CD4-positive, alpha-beta T cell (primary cell): ENCODE measurements around the gene CDK14. TPM values are rescaled to one million over a fixed set of nuclear protein-coding genes. Genes with fewer than 3 reads are reported as not detected.

Source experiments
- ATAC-seq: fragments of 200-7000 bp; cut with Tn5 transposase; one replicate; pipeline ENCODE4 v1.10.0; 2022; ENCODE audit warnings: mild to moderate bottlenecking; ENCODE audit not compliant: poor library complexity
- CTCF ChIA-PET: fragments of 350-600 bp; sonication (Branson Sonifier 250); formaldehyde crosslinking; loops from one replicate; lab custom pipeline; 2021; ENCODE audit warnings: antibody characterized with exemption, inconsistent platforms; lab: Charles Lee
- POLR2A ChIA-PET: fragments of 350-600 bp; sonication (Branson Sonifier 250); formaldehyde crosslinking; loops from one replicate; lab custom pipeline; 2021; ENCODE audit warnings: antibody characterized with exemption, inconsistent platforms; lab: Charles Lee
- DNase-seq, 14 experiments: peaks; one replicate each; pipeline ENCODE4 v3.0.0-alpha.2; 2013 to 2020; ENCODE audit warnings: mixed read lengths in 2 of 14
- H3K27ac ChIP-seq, 2 donors: one replicate each; pipeline versions ENCODE4 v1.5.1 to v1.7.0; 2013; ENCODE audit warnings: low read length in 2 of 2, low read depth in 1 of 2, mild to moderate bottlenecking in 1 of 2
- H3K27me3 ChIP-seq, 2 experiments: 1 replicate in 1 of 2; 2 replicates in 1 of 2; pipeline versions ENCODE4 v1.6.1 to v1.7.0; 2013; ENCODE audit warnings: low read length in 2 of 2, control low read depth in 1 of 2, mild to moderate bottlenecking in 1 of 2, moderate library complexity in 1 of 2; ENCODE audit not compliant: insufficient read depth in 2 of 2, control insufficient read depth in 1 of 2
- H3K36me3 ChIP-seq: one replicate; pipeline ENCODE4 v1.6.1; 2013; ENCODE audit warnings: low read length, control low read depth; ENCODE audit not compliant: insufficient read depth
- H3K4me1 ChIP-seq: one replicate; pipeline ENCODE4 v1.6.1; 2013; ENCODE audit warnings: low read length, control low read depth; ENCODE audit not compliant: insufficient read depth
- H3K4me3 ChIP-seq: one replicate; pipeline ENCODE4 v1.5.1; 2013; ENCODE audit warnings: mild to moderate bottlenecking, low read length, moderate library complexity
- H3K9me3 ChIP-seq, 2 experiments: 1 replicate in 1 of 2; 2 replicates in 1 of 2; pipeline versions ENCODE4 v1.6.1 to v1.7.0; 2013; ENCODE audit warnings: low read length in 2 of 2, mild to moderate bottlenecking in 2 of 2, control low read depth in 1 of 2, moderate library complexity in 1 of 2; ENCODE audit not compliant: control insufficient read depth in 1 of 2, insufficient read depth in 1 of 2
- H3K27ac Mint-ChIP-seq: one replicate; pipeline ENCODE4 v1.8.0; 2020; ENCODE audit warnings: mixed read lengths
- H3K27me3 Mint-ChIP-seq: one replicate; pipeline ENCODE4 v1.8.0; 2021; ENCODE audit warnings: mixed read lengths
- H3K36me3 Mint-ChIP-seq: one replicate; pipeline ENCODE4 v1.8.0; 2021; ENCODE audit warnings: low read depth, mixed read lengths
- H3K4me1 Mint-ChIP-seq: one replicate; pipeline ENCODE4 v1.8.0; 2021; ENCODE audit warnings: low read depth, mixed read lengths
- H3K4me3 Mint-ChIP-seq: one replicate; pipeline ENCODE4 v1.8.0; 2020; ENCODE audit warnings: mild to moderate bottlenecking, mixed read lengths
- H3K9me3 Mint-ChIP-seq: one replicate; pipeline ENCODE4 v1.8.0; 2020; ENCODE audit warnings: mixed read lengths
- CTCF ChIP-seq: fragments of 200-600 bp; IDR thresholded peaks from one replicate; pipeline ENCODE4 v1.8.0; 2022; ENCODE audit warnings: antibody characterized with exemption, mild to moderate bottlenecking
- intact Hi-C, 2 experiments: fragments of 100-400 bp; cut with DNase I in 1 of 2; cut with micrococcal nuclease in 1 of 2; formaldehyde crosslinking; loops; one replicate each; pipeline versions ENCODE4 v1.15.1 to v1.9.0; 2023 to 2025; cut with DNase I, micrococcal nuclease
- total RNA-seq, 174 experiments: library from RNA in 2 of 174; stranded (reverse) in 2 of 174; gene quantifications; one replicate each; pipeline ENCODE4 v1.2.3 and lab custom pipeline; 2021 to 2026

The CDK14 gene
- total RNA-seq, 2 experiments from 2014 or later, result 0.45 to 0.47 TPM

DNA sequence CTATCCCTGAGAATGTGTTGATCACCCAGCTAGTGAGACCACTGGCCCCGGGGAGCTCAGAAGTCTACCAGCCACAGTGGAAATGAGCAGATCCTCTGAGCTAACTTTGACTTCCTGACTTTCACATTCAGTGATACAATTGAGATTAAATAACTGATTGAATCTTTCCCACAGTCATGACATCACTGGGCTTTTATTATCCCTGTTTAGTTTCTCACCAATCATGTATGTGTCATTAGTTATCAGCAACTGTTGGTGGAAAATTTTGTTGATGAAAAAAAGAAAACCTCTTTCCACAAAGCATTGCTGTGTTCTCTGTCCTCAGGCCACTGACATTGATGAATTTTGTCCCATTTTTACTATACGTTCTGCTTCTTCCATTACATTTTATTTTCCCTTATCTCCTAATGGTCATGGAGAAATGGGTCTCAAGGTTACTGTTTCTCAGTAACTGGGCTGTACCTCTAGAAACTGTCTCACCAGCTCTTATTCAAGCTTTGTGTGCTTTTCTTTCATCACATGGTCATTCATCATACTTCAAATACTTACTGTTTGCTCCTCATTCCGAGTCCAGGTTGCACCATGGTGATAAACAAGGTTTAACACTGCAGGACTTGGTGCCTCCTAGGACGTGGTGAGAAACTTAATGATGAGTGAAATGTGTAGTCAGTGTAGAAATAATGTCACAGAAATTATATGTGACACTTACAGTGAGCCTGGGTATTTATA is 304.7 kb downstream of the CDK14 start:
- no peaks in the 10 kb centered on the region for H3K36me3 Mint-ChIP-seq
- no peak for TF ChIP-seq CTCF
- intact Hi-C loops, result no loop called here
- H3K36me3 ChIP-seq, result no peaks in the 10 kb centered on the region
- H3K4me1 Mint-ChIP-seq, result no peaks in the 10 kb centered on the region
- ATAC-seq (no peak), DNase-seq (no peak)
- CTCF ChIA-PET, result no interaction called here
- H3K9me3 Mint-ChIP-seq, result no peaks in the 10 kb centered on the region
- no peaks in the 10 kb centered on the region for H3K9me3 ChIP-seq
- POLR2A ChIA-PET, result no interaction called here
- H3K27me3 ChIP-seq, result no peaks in the 10 kb centered on the region
- H3K27me3 Mint-ChIP-seq, result no peaks in the 10 kb centered on the region
- H3K4me3 ChIP-seq, result no peak overlapping the region
- H3K27ac Mint-ChIP-seq, result no peak overlapping the region
- no peaks in the 10 kb centered on the region for H3K4me1 ChIP-seq
- H3K27ac ChIP-seq, result no peak overlapping the region
- H3K4me3 Mint-ChIP-seq, result no peak overlapping the region

DNA sequence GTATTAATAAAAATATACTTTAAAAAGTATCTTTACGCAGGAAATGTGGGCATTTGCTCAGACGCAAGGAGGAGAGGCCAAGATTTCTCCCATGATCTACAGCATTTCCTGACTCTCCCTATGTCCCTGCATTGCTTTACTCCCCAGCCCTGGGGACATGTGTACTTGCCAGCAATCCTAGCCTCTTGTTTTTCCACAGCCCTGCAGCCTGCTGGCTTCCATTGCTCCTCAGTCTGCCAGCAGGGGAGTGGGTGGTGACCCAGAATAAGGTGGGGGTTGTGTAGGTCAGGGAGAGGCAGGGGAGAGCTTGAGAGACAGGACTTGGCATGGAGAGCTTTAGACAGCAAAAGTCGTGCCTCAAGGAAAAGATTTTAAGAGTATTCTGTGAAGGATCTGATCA is 307.7 kb downstream of the CDK14 start:
- intact Hi-C loops, result no loop called here
- no peak for TF ChIP-seq CTCF

GRCh38 chr7:90910136-90910535 is 314.0 kb downstream of the CDK14 start:
- ChIA-PET CTCF (no interaction called here), POLR2A (no interaction called here)
- Mint-ChIP-seq H3K36me3 (no peaks in the 10 kb centered on the region), H3K4me1 (no peaks in the 10 kb centered on the region), H3K9me3 (no peaks in the 10 kb centered on the region), H3K27ac (no peak overlapping the region), H3K27me3 (no peaks in the 10 kb centered on the region), H3K4me3 (no peak overlapping the region)
- no peak overlapping the region for H3K4me3 ChIP-seq
- no peaks in the 10 kb centered on the region for H3K27me3 ChIP-seq
- H3K9me3 ChIP-seq, result no peaks in the 10 kb centered on the region
- intact Hi-C loops, result no loop called here
- no peaks in the 10 kb centered on the region for H3K36me3 ChIP-seq
- no peak for TF ChIP-seq CTCF
- DNase-seq (no peak), ATAC-seq (no peak)
- no peak overlapping the region for H3K27ac ChIP-seq
- H3K4me1 ChIP-seq, result no peaks in the 10 kb centered on the region

More for the DNA sequence above, 307.7 kb downstream of the CDK14 start:
- H3K9me3 Mint-ChIP-seq, result no peaks in the 10 kb centered on the region
- H3K27me3 Mint-ChIP-seq, result no peaks in the 10 kb centered on the region
- Histone ChIP-seq H3K36me3 (no peaks in the 10 kb centered on the region), H3K27me3 (no peaks in the 10 kb centered on the region), H3K4me3 (no peak overlapping the region), H3K4me1 (no peaks in the 10 kb centered on the region), H3K9me3 (no peaks in the 10 kb centered on the region), H3K27ac (no peak overlapping the region)
- no peak for DNase-seq
- no peak for ATAC-seq
- H3K27ac Mint-ChIP-seq, result no peak overlapping the region
- H3K4me1 Mint-ChIP-seq, result no peaks in the 10 kb centered on the region
- H3K4me3 Mint-ChIP-seq, result no peak overlapping the region
- POLR2A ChIA-PET, result no interaction called here
- CTCF ChIA-PET, result no interaction called here
- no peaks in the 10 kb centered on the region for H3K36me3 Mint-ChIP-seq
